K562 (cell line): ENCODE data around the gene CD6. TPM values are rescaled to one million over a fixed set of nuclear protein-coding genes. Genes with fewer than 3 reads are reported as not detected.

Source experiments
- ATAC-seq: fragments of 200-7000 bp; cut with Tn5 transposase; 3 replicates; pipeline ENCODE4 v1.9.1; 2020; ENCODE audit warnings: moderate library complexity
- BruUV-seq: library from RNA; stranded (reverse); fragments of 400-500 nt; replicated peaks from 2 replicates; lab custom pipeline; 2021; lab: Mats Ljungman, UMichigan
- CTCF ChIA-PET: fragments of 300-600 bp; formaldehyde crosslinking; extraction: SDS; loops from one replicate; lab custom pipeline; 2021; ENCODE audit warnings: low intra/inter-chr PET ratio; lab: Yijun Ruan, JAX
- POLR2A ChIA-PET: fragments of 300-600, 350-650 bp; sonication (Branson Sonifier 250); formaldehyde crosslinking; extraction: SDS; loops from one replicate; lab custom pipeline; 2021; ENCODE audit warnings: antibody characterized with exemption, inconsistent platforms; lab: Yijun Ruan, JAX
- DNase-seq, 4 experiments: peaks; one replicate each; pipeline versions ENCODE4 v3.0.0 to v3.0.0-alpha.2; 2011 to 2018; ENCODE audit warnings: low spot score in 3 of 4, mixed read lengths in 3 of 4; ENCODE audit errors: extremely low read depth in 1 of 4
- FAIRE-seq: peaks from 2 replicates; lab custom pipeline; 2011; peaks lifted over from hg19 to GRCh38; lab: Jason Lieb, UNC
- H2AFZ ChIP-seq: 2 replicates; pipeline ENCODE4 v1.6.0; 2011; ENCODE audit warnings: low read depth, low read length, control low read depth, inconsistent platforms
- H3K27ac ChIP-seq: fragments of 200-600 bp; 3 replicates; pipeline ENCODE4 v1.8.0; 2011; ENCODE audit warnings: low read depth, mild to moderate bottlenecking, control low read depth, inconsistent platforms, low read length, moderate library complexity, mixed read lengths; ENCODE audit errors: extremely low read depth
- H3K27me3 ChIP-seq, 2 experiments: fragments of 300-600 bp in 1 of 2; 2 replicates in 1 of 2; 3 replicates in 1 of 2; pipeline versions ENCODE4 v1.6.0 to v1.8.0; 2011; ENCODE audit warnings: inconsistent platforms in 2 of 2, low read length in 2 of 2, mild to moderate bottlenecking in 1 of 2, mixed read lengths in 1 of 2, moderate library complexity in 1 of 2; ENCODE audit not compliant: control insufficient read depth in 2 of 2, insufficient read depth in 2 of 2
- H3K36me3 ChIP-seq: fragments of 300-600 bp; 3 replicates; pipeline ENCODE4 v1.8.0; 2011; ENCODE audit warnings: mild to moderate bottlenecking, low read length, inconsistent platforms; ENCODE audit not compliant: control insufficient read depth, insufficient read depth
- H3K4me1 ChIP-seq, 2 experiments: fragments of 200-600 bp in 1 of 2; replicated peaks in 1 of 2; 2 replicates in 1 of 2; 3 replicates in 1 of 2; pipeline versions ENCODE4 v1.5.1 to v1.8.0; 2011; ENCODE audit warnings: inconsistent platforms in 2 of 2, low read length in 2 of 2, mild to moderate bottlenecking in 1 of 2, mixed read lengths in 1 of 2, moderate library complexity in 1 of 2; ENCODE audit not compliant: control insufficient read depth in 2 of 2, insufficient read depth in 2 of 2
- H3K4me2 ChIP-seq: 2 replicates; pipeline ENCODE4 v1.6.1; 2011; ENCODE audit warnings: low read length, control low read depth, inconsistent platforms, mixed read lengths; ENCODE audit not compliant: insufficient read depth
- H3K4me3 ChIP-seq: fragments of 200-600 bp; sonication (generic), shearing (Covaris generic); 2 replicates; pipeline ENCODE4 v1.5.1; 2016; ENCODE audit warnings: control low read depth, inconsistent platforms
- H3K79me2 ChIP-seq: fragments of 200-600 bp; 3 replicates; pipeline ENCODE4 v1.8.0; 2011; ENCODE audit warnings: low read length, inconsistent platforms; ENCODE audit not compliant: control insufficient read depth, insufficient read depth
- H3K9ac ChIP-seq, 2 experiments: 2 replicates each; pipeline versions ENCODE4 v1.6.0 to v1.6.1; 2011; ENCODE audit warnings: low read depth in 2 of 2, low read length in 2 of 2, control low read depth in 1 of 2, inconsistent platforms in 1 of 2, mild to moderate bottlenecking in 1 of 2, mixed read lengths in 1 of 2; ENCODE audit not compliant: insufficient read depth in 1 of 2
- H3K9me1 ChIP-seq: one replicate; pipeline ENCODE4 v1.6.0; 2011; ENCODE audit warnings: inconsistent platforms, mild to moderate bottlenecking, low read length, moderate library complexity; ENCODE audit not compliant: control insufficient read depth, insufficient read depth
- H3K9me3 ChIP-seq: replicated peaks from 2 replicates; pipeline ENCODE4 v1.5.1; 2011; ENCODE audit warnings: low read depth, low read length, inconsistent platforms; ENCODE audit not compliant: control insufficient read depth, insufficient read depth
- H4K20me1 ChIP-seq: replicated peaks from 2 replicates; pipeline ENCODE4 v1.6.1; 2011; ENCODE audit warnings: low read length, inconsistent platforms, mixed read lengths; ENCODE audit not compliant: control insufficient read depth, insufficient read depth
- ESRRA ChIP-seq: fragments of 450-650 bp; IDR thresholded peaks from 2 replicates; pipeline ENCODE4 v1.6.1; 2014; ENCODE audit warnings: low read depth, mild to moderate bottlenecking, moderate library complexity, borderline replicate concordance
- ETS2 ChIP-seq: IDR thresholded peaks from 2 replicates; pipeline ENCODE4 v1.6.1; 2016; ENCODE audit warnings: borderline replicate concordance, missing genetic modification characterization, mild to moderate bottlenecking, moderate library complexity, missing compliant biosample characterization; ENCODE audit not compliant: poor library complexity, severe bottlenecking
- HSF4 ChIP-seq: fragments of 250-450 bp; sonication (Bioruptor Pico); IDR thresholded peaks from 2 replicates; pipeline ENCODE4 v2.1.2; 2022; ENCODE audit warnings: mild to moderate bottlenecking, moderate library complexity, borderline replicate concordance
- KLF1 ChIP-seq: fragments of 450-650 bp; IDR thresholded peaks from 2 replicates; pipeline ENCODE4 v1.6.1; 2016; ENCODE audit warnings: missing genetic modification characterization, missing compliant biosample characterization
- MCM7 ChIP-seq, 2 experiments: fragments of 450-650 bp; IDR thresholded peaks; 2 replicates each; pipeline ENCODE4 v1.6.1; 2016 to 2018
- PRMT5 ChIP-seq: sonication (generic); formaldehyde crosslinking; IDR thresholded peaks from 2 replicates; pipeline ENCODE4 v1.5.0; 2020; ENCODE audit warnings: missing genetic modification reagents
- SNRNP70 ChIP-seq: fragments of 200-400 bp; formaldehyde crosslinking; optimal IDR thresholded peaks from 2 replicates; pipeline ENCODE3; 2017; ENCODE audit warnings: low read depth, low read length
- ZFP30 ChIP-seq: fragments of 250-450 bp; sonication (Bioruptor Pico); IDR thresholded peaks from 2 replicates; pipeline ENCODE4 v1.8.0; 2022; ENCODE audit warnings: moderate library complexity, mild to moderate bottlenecking, inconsistent platforms, borderline replicate concordance
- ZNF121 ChIP-seq: sonication (generic); formaldehyde crosslinking; conservative IDR thresholded peaks from 2 replicates; pipeline ENCODE4 v1.8.0; 2022; ENCODE audit warnings: missing genetic modification reagents
- ZNF277 ChIP-seq: fragments of 250-450 bp; sonication (Bioruptor Pico); IDR thresholded peaks from 2 replicates; pipeline ENCODE4 v1.8.0; 2022; ENCODE audit warnings: inconsistent platforms, mild to moderate bottlenecking, moderate library complexity, borderline replicate concordance
- ZNF282 ChIP-seq: sonication (generic); formaldehyde crosslinking; IDR thresholded peaks from 2 replicates; pipeline ENCODE4 v1.8.1; 2023; ENCODE audit warnings: missing genetic modification reagents
- ZNF431 ChIP-seq: sonication (generic); formaldehyde crosslinking; IDR thresholded peaks from 2 replicates; pipeline ENCODE4 v1.8.0; 2022; ENCODE audit warnings: mild to moderate bottlenecking, missing genetic modification reagents
- ZNF444 ChIP-seq: fragments of 250-450 bp; sonication (Bioruptor Pico); IDR thresholded peaks from 2 replicates; pipeline ENCODE4 v1.4.0; 2020; ENCODE audit warnings: mild to moderate bottlenecking, moderate library complexity
- WGBS: fragments of 100-300 bp; shearing (Covaris generic); methylation state at CpG from one replicate; pipeline ENCODE4 v1.1.6; 2016; ENCODE audit warnings: low coverage, mixed read lengths; ENCODE audit not compliant: insufficient coverage; ENCODE audit errors: missing lambda C conversion rate; 5-methylcytosine and 5-hydroxymethylcytosine counted together
- in situ Hi-C: fragments of 300-500 bp; cut with MboI; formaldehyde crosslinking; loops from 4 replicates; pipeline ENCODE4 v1.15.0; 2018; ENCODE audit warnings: inconsistent platforms, mixed read lengths
- intact Hi-C: fragments of 100-400 bp; cut with micrococcal nuclease; formaldehyde crosslinking; loops from 2 replicates; pipeline ENCODE4 v1.14.2; 2022
- polyA plus RNA-seq, 8 experiments: library from polyadenylated mRNA; depleted of rRNA in 4 of 8; stranded (reverse) in 5 of 8; unstranded in 3 of 8; fragments of >200 nt; fragmentation: Nextera tagmentation in 2 of 8; fragmentation: Illumina TruSeq in 1 of 8; extraction: Ambion mirVana in 2 of 8; extraction: Trizol in 1 of 8; gene quantifications; 2 replicates each; pipeline versions ENCODE4 v1.2.1 to v1.2.3, GENCODE V29; 2011 to 2014; ENCODE audit warnings: inconsistent platforms in 1 of 8, missing spikeins in 1 of 8
- total RNA-seq, 7 experiments: library from RNA; depleted of rRNA in 6 of 7; stranded (reverse); fragments of >200 nt in 6 of 7; fragmentation: Illumina TruSeq in 2 of 7; extraction: Trizol in 2 of 7; gene quantifications; 2 replicates each; pipeline versions ENCODE4 v1.2.1 to v1.2.3, GENCODE V29; 2011 to 2021; ENCODE audit warnings: low replicate concordance in 1 of 7

Gene CD6
- total and polyA plus RNA-seq, 9 of the 15 experiments (the other 6 are each of a cell fraction or from before 2014, with no cell fraction given), result 0.84 TPM; not detected in 8

DNA sequence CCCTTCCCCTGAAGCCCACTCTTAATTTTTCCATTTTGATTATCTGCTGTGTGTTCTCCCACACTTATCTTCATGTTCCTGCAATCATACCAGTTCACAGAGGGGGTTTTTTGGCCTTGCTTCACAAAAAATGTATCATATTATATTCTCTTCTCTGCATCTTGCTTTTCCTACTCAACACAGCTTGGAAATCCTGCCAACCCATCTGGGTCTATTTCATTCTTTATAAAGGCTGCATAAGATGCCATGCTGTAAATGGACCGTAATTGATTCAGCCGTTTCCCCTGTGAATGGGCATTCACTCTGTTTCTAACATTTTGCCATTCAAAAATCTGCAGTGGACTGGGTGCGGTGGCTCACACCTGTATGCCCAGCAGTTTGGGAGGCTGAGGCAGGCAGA is 30.5 kb downstream of the CD6 start:
- Histone ChIP-seq H3K4me1 (no peaks in the 10 kb centered on the region), H3K79me2 (no peaks in the 10 kb centered on the region)
- CTCF ChIA-PET, result no interaction called here

More for the DNA sequence above, 30.5 kb downstream of the CD6 start:
- Histone ChIP-seq H2AFZ (no peak overlapping the region), H3K4me3 (no peak overlapping the region), H3K27me3 (peaks cover 28 to 58% of the 10 kb centered on the region in 2 experiments), H3K36me3 (no peaks in the 10 kb centered on the region), H3K27ac (no peak overlapping the region), H3K9me3 (no peaks in the 10 kb centered on the region), H4K20me1 (peaks cover under 1% of the 10 kb centered on the region; the same call in 1 of the 2 replicates), H3K9ac (no peak overlapping the region), H3K9me1 (no peaks in the 10 kb centered on the region), H3K4me2 (no peak overlapping the region)
- DNase-seq (no peak), ATAC-seq (no peak), FAIRE-seq (no peak)
- WGBS, result 0% methylated on average over 3 of the region's 3 CpGs
- POLR2A ChIA-PET, result no interaction called here
- in situ Hi-C loops, result no loop called here
- no TSS peak for BruUV-seq
- no peak for TF ChIP-seq KLF1 (tag)
- TF ChIP-seq ZNF431 (CRISPR knock-in tag), result no peak
- no peak for TF ChIP-seq ESRRA
- no peak for TF ChIP-seq HSF4 (CRISPR knock-in tag)
- no peak for TF ChIP-seq ZNF277 (CRISPR knock-in tag)
- TF ChIP-seq MCM7 (IDR thresholded peaks at IDR 0.05), result no peak
- no peak for TF ChIP-seq ETS2 (tag)
- no peak for TF ChIP-seq ZNF282
- TF ChIP-seq SNRNP70, result no peak
- no peak for TF ChIP-seq ZFP30
- TF ChIP-seq PRMT5 (CRISPR knock-in tag), result no peak
- TF ChIP-seq ZNF444 (CRISPR knock-in tag), result no peak
- no peak for TF ChIP-seq ZNF121
- intact Hi-C loops, result no loop called here
